HG03575 (cell line): ENCODE data around the gene ST7L.

Source experiments
- ATAC-seq: cut with Tn5 transposase; IDR thresholded peaks from one replicate; pipeline ENCODE4 v1.9.1; 2021; ENCODE audit not compliant: unreplicated experiment, insufficient number of reproducible peaks, low FRiP score; ENCODE audit errors: extremely low read depth

The ST7L gene

GRCh38 chr1:112558634-112559033, 60.3 kb downstream of the ST7L start:
- no peak for ATAC-seq

GRCh38 chr1:112557385-112557784, 61.6 kb downstream of the ST7L start:
- no peak for ATAC-seq

GRCh38 chr1:112554411-112554810, 64.5 kb downstream of the ST7L start:
- ATAC-seq, result no peak

GRCh38 chr1:112549590-112549989, 69.4 kb downstream of the ST7L start:
- no peak for ATAC-seq

- no peak for ATAC-seq
Observed at GRCh38 chr1:112548547-112548946, 70.4 kb downstream of the ST7L start.

- ATAC-seq, result no peak
Observed at GRCh38 chr1:112546076-112546475, 72.9 kb downstream of the ST7L start.

GRCh38 chr1:112544751-112545150, 74.2 kb downstream of the ST7L start:
- no peak for ATAC-seq

- ATAC-seq, result no peak
Observed at GRCh38 chr1:112544011-112544688, 74.8 kb downstream of the ST7L start.

GRCh38 chr1:112542206-112542973, 76.6 kb downstream of the ST7L start:
- ATAC-seq, result no peak

- ATAC-seq, result no peak
Observed at GRCh38 chr1:112541299-112541698, 77.6 kb downstream of the ST7L start.

- no peak for ATAC-seq
Observed at GRCh38 chr1:112540226-112540794, 78.6 kb downstream of the ST7L start.

- ATAC-seq, result no peak
Observed at GRCh38 chr1:112538883-112539282, 80.1 kb downstream of the ST7L start.

GRCh38 chr1:112537456-112537855, 81.5 kb downstream of the ST7L start:
- no peak for ATAC-seq

GRCh38 chr1:112536561-112536960, 82.4 kb downstream of the ST7L start:
- ATAC-seq, result no peak

GRCh38 chr1:112533029-112533428, 85.9 kb downstream of the ST7L start:
- no peak for ATAC-seq

GRCh38 chr1:112532064-112532463, 86.9 kb downstream of the ST7L start:
- ATAC-seq, result no peak

- ATAC-seq, result no peak
Observed at GRCh38 chr1:112530832-112531231, 88.1 kb downstream of the ST7L start.

GRCh38 chr1:112529301-112529700, 89.6 kb downstream of the ST7L start:
- no peak for ATAC-seq

- no peak for ATAC-seq
Observed at GRCh38 chr1:112528076-112528475, 90.9 kb downstream of the ST7L start.

- no peak for ATAC-seq
Observed at GRCh38 chr1:112527266-112528010, 91.5 kb downstream of the ST7L start.
